GM18505 (cell line): Measurements from ENCODE around the gene MSI2.

ENCODE experiments used
- ATAC-seq: cut with Tn5 transposase; IDR thresholded peaks from one replicate; pipeline ENCODE4 v1.9.1; 2021; ENCODE audit not compliant: unreplicated experiment
- POLR2A ChIP-seq: IDR thresholded peaks from 4 replicates; pipeline ENCODE4 v1.6.1; 2011; ENCODE audit warnings: borderline replicate concordance; ENCODE audit not compliant: insufficient read depth, insufficient read length; ENCODE audit errors: extremely low read depth

Gene MSI2

GRCh38 chr17:57429966-57430365, 173.6 kb downstream of the MSI2 start:
- TF ChIP-seq POLR2A, result no peak
- no peak for ATAC-seq

- TF ChIP-seq POLR2A, result no peak
- no peak for ATAC-seq
Measured at GRCh38 chr17:57431415-57431814, 175.1 kb downstream of the MSI2 start.

GRCh38 chr17:57432507-57433277, 176.4 kb downstream of the MSI2 start:
- TF ChIP-seq POLR2A, result no peak
- ATAC-seq, result no peak

- ATAC-seq, result no peak
Measured at GRCh38 chr17:57433452-57433851, 177.1 kb downstream of the MSI2 start.

GRCh38 chr17:57434361-57434760, 178.0 kb downstream of the MSI2 start:
- no peak for TF ChIP-seq POLR2A
- ATAC-seq, result no peak

More at GRCh38 chr17:57433452-57433851, 177.1 kb downstream of the MSI2 start:
- TF ChIP-seq POLR2A, result no peak

GRCh38 chr17:57436565-57436964, 180.2 kb downstream of the MSI2 start:
- TF ChIP-seq POLR2A, result no peak
- ATAC-seq, result no peak

- no peak for ATAC-seq
- TF ChIP-seq POLR2A, result no peak
Measured at GRCh38 chr17:57438066-57438731, 181.9 kb downstream of the MSI2 start.

GRCh38 chr17:57439651-57440050, 183.3 kb downstream of the MSI2 start:
- ATAC-seq, result no peak
- no peak for TF ChIP-seq POLR2A

- no peak for ATAC-seq
- no peak for TF ChIP-seq POLR2A
Measured at GRCh38 chr17:57440522-57441269, 184.4 kb downstream of the MSI2 start.

GRCh38 chr17:57441270-57441600, 184.9 kb downstream of the MSI2 start:
- ATAC-seq, result no peak

GRCh38 chr17:57442401-57442823, 186.1 kb downstream of the MSI2 start:
- no peak for ATAC-seq
- TF ChIP-seq POLR2A, result no peak

More at GRCh38 chr17:57441270-57441600, 184.9 kb downstream of the MSI2 start:
- TF ChIP-seq POLR2A, result no peak

GRCh38 chr17:57442914-57443571, 186.7 kb downstream of the MSI2 start:
- no peak for ATAC-seq

GRCh38 chr17:57443781-57444180, 187.5 kb downstream of the MSI2 start:
- ATAC-seq, result no peak
- TF ChIP-seq POLR2A, result no peak

More at GRCh38 chr17:57442914-57443571, 186.7 kb downstream of the MSI2 start:
- TF ChIP-seq POLR2A, result no peak
